T-helper 2 cell treated with Interferon-gamma antibody and Interleukin-4, amounts not matched to agents 5 μg/mL and 100 μg/mL, for 36 hours (primary cell): ENCODE measurements around the gene POU4F3.
A peak's percentile ranks its signal among the peaks of the same experiment; 100 is the strongest.

Source experiments
- DNase-seq: peaks from one replicate; pipeline ENCODE4 v3.0.0; 2021; ENCODE audit warnings: low spot score
- H3K27ac Mint-ChIP-seq: one replicate; pipeline ENCODE4 v1.8.0; 2021; ENCODE audit warnings: mild to moderate bottlenecking, mixed read lengths
- H3K27me3 Mint-ChIP-seq: one replicate; pipeline ENCODE4 v1.8.0; 2021; ENCODE audit warnings: low read depth, mixed read lengths
- H3K36me3 Mint-ChIP-seq: one replicate; pipeline ENCODE4 v1.8.0; 2021; ENCODE audit warnings: low read depth, mixed read lengths
- H3K4me1 Mint-ChIP-seq: one replicate; pipeline ENCODE4 v1.8.0; 2021; ENCODE audit warnings: low read depth, mixed read lengths
- H3K4me3 Mint-ChIP-seq: one replicate; pipeline ENCODE4 v1.8.0; 2022; ENCODE audit warnings: mild to moderate bottlenecking, moderate library complexity, mixed read lengths
- H3K9me3 Mint-ChIP-seq: one replicate; pipeline ENCODE4 v1.8.0; 2021; ENCODE audit warnings: mixed read lengths

The POU4F3 gene

GRCh38 chr5:146327257-146327870 is 11.3 kb upstream of the POU4F3 start:
- Mint-ChIP-seq H3K36me3 (no peaks in the 10 kb centered on the region), H3K4me1 (no peaks in the 10 kb centered on the region), H3K9me3 (no peaks in the 10 kb centered on the region), H3K27me3 (peaks cover 22% of the 10 kb centered on the region), H3K4me3 (no peak overlapping the region), H3K27ac (no peak overlapping the region)
- no peak for DNase-seq

GRCh38 chr5:146327989-146328388 is 10.7 kb upstream of the POU4F3 start:
- H3K9me3 Mint-ChIP-seq, result no peaks in the 10 kb centered on the region
- DNase-seq, result no peak
- H3K27me3 Mint-ChIP-seq, result peaks cover 26% of the 10 kb centered on the region
- no peak overlapping the region for H3K4me3 Mint-ChIP-seq
- no peak overlapping the region for H3K27ac Mint-ChIP-seq
- no peaks in the 10 kb centered on the region for H3K36me3 Mint-ChIP-seq
- H3K4me1 Mint-ChIP-seq, result no peaks in the 10 kb centered on the region

GRCh38 chr5:146329697-146330096 is 8.9 kb upstream of the POU4F3 start:
- no peak overlapping the region for H3K4me3 Mint-ChIP-seq
- H3K27ac Mint-ChIP-seq, result no peak overlapping the region
- no peaks in the 10 kb centered on the region for H3K4me1 Mint-ChIP-seq
- H3K27me3 Mint-ChIP-seq, result peaks cover 41% of the 10 kb centered on the region
- DNase-seq, result no peak
- no peaks in the 10 kb centered on the region for H3K36me3 Mint-ChIP-seq
- H3K9me3 Mint-ChIP-seq, result no peaks in the 10 kb centered on the region

GRCh38 chr5:146331423-146331822 is 7.2 kb upstream of the POU4F3 start:
- H3K4me1 Mint-ChIP-seq, result no peaks in the 10 kb centered on the region
- no peak overlapping the region for H3K4me3 Mint-ChIP-seq
- no peak for DNase-seq
- no peaks in the 10 kb centered on the region for H3K36me3 Mint-ChIP-seq
- no peaks in the 10 kb centered on the region for H3K9me3 Mint-ChIP-seq
- H3K27ac Mint-ChIP-seq, result no peak overlapping the region
- peaks cover 57% of the 10 kb centered on the region for H3K27me3 Mint-ChIP-seq

- no peak for DNase-seq
- no peak overlapping the region for H3K27ac Mint-ChIP-seq
- H3K4me1 Mint-ChIP-seq, result no peaks in the 10 kb centered on the region
- H3K9me3 Mint-ChIP-seq, result no peaks in the 10 kb centered on the region
- no peaks in the 10 kb centered on the region for H3K36me3 Mint-ChIP-seq
- peaks cover 73% of the 10 kb centered on the region for H3K27me3 Mint-ChIP-seq
- no peak overlapping the region for H3K4me3 Mint-ChIP-seq
Measured at GRCh38 chr5:146334074-146334533, 4.5 kb upstream of the POU4F3 start.

GRCh38 chr5:146336197-146336596 is 2.4 kb upstream of the POU4F3 start:
- Mint-ChIP-seq H3K4me3 (no peak overlapping the region), H3K4me1 (peaks cover 2% of the 10 kb centered on the region), H3K36me3 (no peaks in the 10 kb centered on the region), H3K27ac (no peak overlapping the region), H3K27me3 (peaks cover 82% of the 10 kb centered on the region), H3K9me3 (no peaks in the 10 kb centered on the region)
- no peak for DNase-seq

GRCh38 chr5:146337264-146337904 is 1.3 kb upstream of the POU4F3 start:
- H3K27me3 Mint-ChIP-seq, result peaks cover 92% of the 10 kb centered on the region
- no peak overlapping the region for H3K4me3 Mint-ChIP-seq
- no peaks in the 10 kb centered on the region for H3K36me3 Mint-ChIP-seq
- no peak overlapping the region for H3K27ac Mint-ChIP-seq
- H3K9me3 Mint-ChIP-seq, result no peaks in the 10 kb centered on the region
- H3K4me1 Mint-ChIP-seq, result peaks cover 2% of the 10 kb centered on the region
- no peak for DNase-seq

GRCh38 chr5:146337928-146338327 is 711 bp upstream of the POU4F3 start:
- Mint-ChIP-seq H3K27me3 (peaks cover 95% of the 10 kb centered on the region), H3K4me3 (no peak overlapping the region), H3K27ac (peak overlapping the region; percentile 68), H3K4me1 (peaks cover 2% of the 10 kb centered on the region), H3K36me3 (no peaks in the 10 kb centered on the region), H3K9me3 (no peaks in the 10 kb centered on the region)
- DNase-seq, result no peak

- Mint-ChIP-seq H3K27me3 (peaks cover 96% of the 10 kb centered on the region), H3K4me1 (peaks cover 5% of the 10 kb centered on the region), H3K36me3 (no peaks in the 10 kb centered on the region), H3K9me3 (no peaks in the 10 kb centered on the region), H3K27ac (no peak overlapping the region), H3K4me3 (no peak overlapping the region)
- DNase-seq, result no peak
Measured at GRCh38 chr5:146339715-146340259, 1.1 kb downstream of the POU4F3 start.

- peaks cover 5% of the 10 kb centered on the region for H3K4me1 Mint-ChIP-seq
- H3K27me3 Mint-ChIP-seq, result peaks cover 95% of the 10 kb centered on the region
- peak; percentile 27 for DNase-seq
- H3K9me3 Mint-ChIP-seq, result no peaks in the 10 kb centered on the region
- H3K27ac Mint-ChIP-seq, result no peak overlapping the region
- H3K36me3 Mint-ChIP-seq, result no peaks in the 10 kb centered on the region
- no peak overlapping the region for H3K4me3 Mint-ChIP-seq
Measured at GRCh38 chr5:146340260-146341081, 1.8 kb downstream of the POU4F3 start.

- Mint-ChIP-seq H3K4me1 (peaks cover 5% of the 10 kb centered on the region), H3K4me3 (no peak overlapping the region), H3K27me3 (peaks cover 96% of the 10 kb centered on the region), H3K27ac (no peak overlapping the region), H3K9me3 (no peaks in the 10 kb centered on the region), H3K36me3 (no peaks in the 10 kb centered on the region)
- DNase-seq, result no peak
Measured at GRCh38 chr5:146341854-146342253, 3.2 kb downstream of the POU4F3 start.

GRCh38 chr5:146342519-146342881 is 3.9 kb downstream of the POU4F3 start:
- Mint-ChIP-seq H3K36me3 (no peaks in the 10 kb centered on the region), H3K9me3 (no peaks in the 10 kb centered on the region)

GRCh38 chr5:146342882-146343865 is 4.5 kb downstream of the POU4F3 start:
- Mint-ChIP-seq H3K36me3 (no peaks in the 10 kb centered on the region), H3K27ac (no peak overlapping the region), H3K27me3 (peaks cover 89% of the 10 kb centered on the region), H3K4me3 (no peak overlapping the region), H3K9me3 (no peaks in the 10 kb centered on the region), H3K4me1 (peaks cover 5% of the 10 kb centered on the region)
- DNase-seq, result no peak

More at GRCh38 chr5:146342519-146342881, 3.9 kb downstream of the POU4F3 start:
- Mint-ChIP-seq H3K27me3 (peaks cover 94% of the 10 kb centered on the region), H3K4me3 (no peak overlapping the region), H3K27ac (no peak overlapping the region), H3K4me1 (peaks cover 5% of the 10 kb centered on the region)
- DNase-seq, result no peak
